DND-41 (cell line): ENCODE data around the gene OBSL1.

Experiments used
- ATAC-seq: fragments of 200-7000 bp; cut with Tn5 transposase; 3 replicates; pipeline ENCODE4 v1.9.1; 2021; ENCODE audit warnings: low read depth; ENCODE audit not compliant: insufficient read depth
- DNase-seq: peaks from one replicate; pipeline ENCODE4 v3.0.0-alpha.2; 2020
- H2AFZ ChIP-seq: 2 replicates; pipeline ENCODE4 v1.6.0; 2012; ENCODE audit warnings: low read depth, low read length
- H3K27ac ChIP-seq: 2 replicates; pipeline ENCODE4 v1.5.1; 2012; ENCODE audit warnings: low read length, inconsistent platforms
- H3K27me3 ChIP-seq: fragments of 200-600 bp; sonication (generic); 2 replicates; pipeline ENCODE4 v1.6.0; 2012; ENCODE audit warnings: low read length, mild to moderate bottlenecking, inconsistent platforms; ENCODE audit not compliant: insufficient read depth, poor library complexity
- H3K36me3 ChIP-seq: 2 replicates; pipeline ENCODE4 v1.5.1; 2012; ENCODE audit warnings: low read length, inconsistent platforms; ENCODE audit not compliant: insufficient read depth
- H3K4me1 ChIP-seq: 2 replicates; pipeline ENCODE4 v1.5.1; 2012; ENCODE audit warnings: mild to moderate bottlenecking, low read length; ENCODE audit not compliant: insufficient read depth
- H3K4me2 ChIP-seq: 2 replicates; pipeline ENCODE4 v1.6.0; 2012; ENCODE audit warnings: mild to moderate bottlenecking, moderate library complexity, low read length, inconsistent platforms; ENCODE audit not compliant: insufficient read depth
- H3K4me3 ChIP-seq, 2 experiments: fragments of 200-600 bp in 1 of 2; shearing (Covaris generic) in 1 of 2; 2 replicates each; pipeline ENCODE4 v1.5.1; 2012 to 2016; ENCODE audit warnings: inconsistent platforms in 2 of 2, low read length in 2 of 2, mild to moderate bottlenecking in 2 of 2, low read depth in 1 of 2, moderate library complexity in 1 of 2
- H3K79me2 ChIP-seq: 2 replicates; pipeline ENCODE4 v1.6.0; 2012; ENCODE audit warnings: low read length, inconsistent platforms; ENCODE audit not compliant: insufficient read depth
- H3K9ac ChIP-seq: 2 replicates; pipeline ENCODE4 v1.6.0; 2012; ENCODE audit warnings: low read depth, mild to moderate bottlenecking, inconsistent platforms, low read length, moderate library complexity
- H3K9me3 ChIP-seq: 2 replicates; pipeline ENCODE4 v1.5.1; 2012; ENCODE audit warnings: low read length, moderate library complexity, mild to moderate bottlenecking, inconsistent platforms; ENCODE audit not compliant: insufficient read depth, severe bottlenecking
- H4K20me1 ChIP-seq: 2 replicates; pipeline ENCODE4 v1.6.0; 2012; ENCODE audit warnings: low read length; ENCODE audit not compliant: insufficient read depth
- CTCF ChIP-seq: IDR thresholded peaks from 2 replicates; pipeline ENCODE4 v1.5.1; 2012; ENCODE audit warnings: borderline replicate concordance, low read length, moderate library complexity, mild to moderate bottlenecking; ENCODE audit not compliant: poor library complexity, severe bottlenecking; ENCODE audit errors: extremely low read depth
- EZH2 ChIP-seq: IDR thresholded peaks from 3 replicates; pipeline ENCODE4 v1.6.1; 2012; ENCODE audit warnings: borderline replicate concordance, low read depth, mild to moderate bottlenecking, moderate library complexity, low read length, inconsistent platforms; ENCODE audit not compliant: severe bottlenecking

Gene OBSL1

GRCh38 chr2:219536967-219537366, 34.4 kb downstream of the OBSL1 start:
- Histone ChIP-seq H3K36me3 (peaks cover 21% of the 10 kb centered on the region), H3K4me1 (peaks cover 10% of the 10 kb centered on the region), H3K27me3 (peaks cover 7% of the 10 kb centered on the region), H3K9me3 (no peaks in the 10 kb centered on the region), H3K4me3 (no peak overlapping the region), H3K79me2 (no peaks in the 10 kb centered on the region), H3K27ac (no peak overlapping the region), H4K20me1 (peaks cover 23% of the 10 kb centered on the region), H3K9ac (no peak overlapping the region), H3K4me2 (no peak overlapping the region), H2AFZ (no peak overlapping the region)
- ATAC-seq: no peak
- DNase-seq: no peak
- TF ChIP-seq CTCF: no peak
- no peak for TF ChIP-seq EZH2

- no peak for TF ChIP-seq EZH2
- TF ChIP-seq CTCF: no peak
- Histone ChIP-seq H3K4me3 (no peak overlapping the region), H3K9me3 (no peaks in the 10 kb centered on the region), H3K4me2 (no peak overlapping the region), H3K36me3 (peaks cover 18% of the 10 kb centered on the region), H4K20me1 (peaks cover 18% of the 10 kb centered on the region), H3K9ac (no peak overlapping the region), H3K27me3 (peaks cover 7% of the 10 kb centered on the region), H2AFZ (no peak overlapping the region), H3K79me2 (no peaks in the 10 kb centered on the region), H3K27ac (no peak overlapping the region), H3K4me1 (peaks cover 4% of the 10 kb centered on the region)
- DNase-seq (no peak), ATAC-seq (no peak)
Observed at GRCh38 chr2:219536425-219536824, 34.9 kb downstream of the OBSL1 start.

- Histone ChIP-seq H3K79me2 (no peaks in the 10 kb centered on the region), H3K27me3 (peaks cover 16% of the 10 kb centered on the region), H4K20me1 (peaks cover 8% of the 10 kb centered on the region), H3K4me1 (no peaks in the 10 kb centered on the region), H3K9ac (no peak overlapping the region), H3K4me3 (no peak overlapping the region), H3K4me2 (no peak overlapping the region), H3K27ac (no peak overlapping the region), H2AFZ (no peak overlapping the region), H3K36me3 (no peaks in the 10 kb centered on the region; the same call in 1 of the 2 replicates), H3K9me3 (no peaks in the 10 kb centered on the region)
- TF ChIP-seq EZH2 (no peak), CTCF (no peak)
- no peak for DNase-seq
- ATAC-seq: no peak
Observed at GRCh38 chr2:219533930-219534661, 37.2 kb downstream of the OBSL1 start.
